ENCODE measurements around the gene FIGN.

GRCh38 chr2:163711258-163711657 is 24.6 kb downstream of the FIGN start:
- TF ChIP-seq, protein P1, sequence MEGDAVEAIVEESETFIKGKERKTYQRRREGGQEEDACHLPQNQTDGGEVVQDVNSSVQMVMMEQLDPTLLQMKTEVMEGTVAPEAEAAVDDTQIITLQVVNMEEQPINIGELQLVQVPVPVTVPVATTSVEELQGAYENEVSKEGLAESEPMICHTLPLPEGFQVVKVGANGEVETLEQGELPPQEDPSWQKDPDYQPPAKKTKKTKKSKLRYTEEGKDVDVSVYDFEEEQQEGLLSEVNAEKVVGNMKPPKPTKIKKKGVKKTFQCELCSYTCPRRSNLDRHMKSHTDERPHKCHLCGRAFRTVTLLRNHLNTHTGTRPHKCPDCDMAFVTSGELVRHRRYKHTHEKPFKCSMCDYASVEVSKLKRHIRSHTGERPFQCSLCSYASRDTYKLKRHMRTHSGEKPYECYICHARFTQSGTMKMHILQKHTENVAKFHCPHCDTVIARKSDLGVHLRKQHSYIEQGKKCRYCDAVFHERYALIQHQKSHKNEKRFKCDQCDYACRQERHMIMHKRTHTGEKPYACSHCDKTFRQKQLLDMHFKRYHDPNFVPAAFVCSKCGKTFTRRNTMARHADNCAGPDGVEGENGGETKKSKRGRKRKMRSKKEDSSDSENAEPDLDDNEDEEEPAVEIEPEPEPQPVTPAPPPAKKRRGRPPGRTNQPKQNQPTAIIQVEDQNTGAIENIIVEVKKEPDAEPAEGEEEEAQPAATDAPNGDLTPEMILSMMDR (IDR thresholded peaks at IDR 0.05; ENCODE audit: low read length) = no peak
- TF ChIP-seq EZH2 (IDR thresholded peaks at IDR 0.05; ENCODE audit: borderline replicate concordance, low read length) = no peak
